HepG2 (cell line): ENCODE results near the gene ANKRD31. TPM values are rescaled to one million over a fixed set of nuclear protein-coding genes. Genes with fewer than 3 reads are reported as not detected.
A peak's percentile ranks its signal among the peaks of the same experiment; 100 is the strongest.

Experiments
- ARID5B ChIP-seq: IDR thresholded peaks from 2 replicates; pipeline ENCODE4 v1.4.0; 2020; ENCODE audit warnings: mild to moderate bottlenecking, missing genetic modification reagents
- ATF7-NPFF ChIP-seq: sonication (generic); formaldehyde crosslinking; IDR thresholded peaks from 2 replicates; pipeline ENCODE4 v1.8.1; 2023; ENCODE audit warnings: mild to moderate bottlenecking, low read depth, missing genetic modification reagents, moderate library complexity
- CC2D1A ChIP-seq: sonication (generic); formaldehyde crosslinking; IDR thresholded peaks from 2 replicates; pipeline ENCODE4 v1.8.1; 2023; ENCODE audit warnings: mild to moderate bottlenecking, missing genetic modification reagents
- HMG20A ChIP-seq: IDR thresholded peaks from 2 replicates; pipeline ENCODE4 v1.6.1; 2016; ENCODE audit warnings: borderline replicate concordance
- MYPOP ChIP-seq: sonication (generic); formaldehyde crosslinking; IDR thresholded peaks from 2 replicates; pipeline ENCODE4 v1.8.1; 2023; ENCODE audit warnings: mild to moderate bottlenecking, moderate library complexity, missing genetic modification reagents
- PATZ1 ChIP-seq: sonication (generic); formaldehyde crosslinking; IDR thresholded peaks from 2 replicates; pipeline ENCODE4 v1.4.0; 2020; ENCODE audit warnings: missing genetic modification reagents
- RXRA ChIP-seq: sonication (generic); formaldehyde crosslinking; IDR thresholded peaks from 2 replicates; pipeline ENCODE4 v1.5.1; 2020; ENCODE audit warnings: missing genetic modification reagents
- SIN3A ChIP-seq: IDR thresholded peaks from 2 replicates; pipeline ENCODE4 v1.6.1; 2011; ENCODE audit warnings: low read depth, mild to moderate bottlenecking, control low read depth, low read length, borderline replicate concordance
- TSC22D2 ChIP-seq: sonication (generic); formaldehyde crosslinking; IDR thresholded peaks from 2 replicates; pipeline ENCODE4 v1.5.1; 2020; ENCODE audit warnings: missing genetic modification reagents, mild to moderate bottlenecking, borderline replicate concordance
- YY1 ChIP-seq: IDR thresholded peaks from 2 replicates; pipeline ENCODE4 v1.6.1; 2011; ENCODE audit warnings: low read length, low read depth, moderate library complexity, mild to moderate bottlenecking; ENCODE audit not compliant: insufficient read depth, insufficient replicate concordance
- ZFYVE20 ChIP-seq: sonication (generic); formaldehyde crosslinking; IDR thresholded peaks from 2 replicates; pipeline ENCODE4 v1.8.0; 2023; ENCODE audit warnings: low read depth, mild to moderate bottlenecking, moderate library complexity, missing genetic modification reagents, borderline replicate concordance
- ZNF562 ChIP-seq: sonication (generic); formaldehyde crosslinking; IDR thresholded peaks from 2 replicates; pipeline ENCODE4 v1.8.0; 2022; ENCODE audit warnings: missing genetic modification reagents, borderline replicate concordance
- ZNF580 ChIP-seq: IDR thresholded peaks from 2 replicates; pipeline ENCODE4 v1.6.1; 2016; ENCODE audit warnings: low read depth, borderline replicate concordance
- ZNF589 ChIP-seq: sonication (generic); formaldehyde crosslinking; conservative IDR thresholded peaks from 2 replicates; pipeline ENCODE4 v1.8.0; 2022; ENCODE audit warnings: mild to moderate bottlenecking, moderate library complexity, missing genetic modification reagents
- ZNF703 ChIP-seq: sonication (generic); formaldehyde crosslinking; IDR thresholded peaks from 2 replicates; pipeline ENCODE4 v1.5.1; 2020; ENCODE audit warnings: missing genetic modification reagents, mild to moderate bottlenecking, moderate library complexity, borderline replicate concordance
- polyA plus RNA-seq, 8 experiments: library from polyadenylated mRNA; depleted of rRNA in 3 of 8; stranded (reverse) in 7 of 8; unstranded in 1 of 8; fragments of >200 nt; fragmentation: Illumina TruSeq in 4 of 8; extraction: Trizol in 4 of 8; gene quantifications; 2 replicates each; pipeline versions ENCODE4 v1.2.1 to v1.2.3, GENCODE V29; 2011 to 2016; ENCODE audit warnings: low read depth in 4 of 8, missing spikeins in 1 of 8, mixed read lengths in 1 of 8; ENCODE audit not compliant: insufficient read depth in 1 of 8
- total RNA-seq, 5 experiments: library from RNA; depleted of rRNA; stranded (reverse); fragments of >200 nt; fragmentation: Illumina TruSeq; extraction: Trizol; gene quantifications; 2 replicates each; pipeline ENCODE4 v1.2.3, GENCODE V29; 2016; ENCODE audit warnings: low read depth in 1 of 5

The ANKRD31 gene
- total and polyA plus RNA-seq, 2 of the 13 experiments (the other 11 are each of a cell fraction or from before 2014, with no cell fraction given): 0.01 to 0.09 TPM

- TF ChIP-seq MYPOP (no peak), ZNF562 (no peak), TSC22D2 (CRISPR knock-in tag) (peak; percentile 38; the same call in 1 of the 2 replicates), ZNF589 (CRISPR knock-in tag) (no peak), ARID5B (CRISPR knock-in tag) (0 out of 2 replicates have a peak, but pooled peaks have one; percentile 10), ZNF580 (CRISPR knock-in tag) (no peak), HMG20A (CRISPR knock-in tag) (no peak), CC2D1A (CRISPR knock-in tag) (no peak), YY1 (no peak), ZFYVE20 (CRISPR knock-in tag) (no peak), ATF7-NPFF (CRISPR knock-in tag) (0 out of 2 replicates have a peak, but pooled peaks have one; percentile 18), ZNF703 (CRISPR knock-in tag) (no peak), PATZ1 (CRISPR knock-in tag) (0 out of 2 replicates have a peak, but pooled peaks have one; percentile 19), RXRA (CRISPR knock-in tag) (0 out of 2 replicates have a peak, but pooled peaks have one; percentile 31), SIN3A (no peak)
Measured at GRCh38 chr5:75052192-75053053, 184.3 kb downstream of the ANKRD31 start, which contains the start of gene GCNT4 (continued).
